GM23248 (cell line): ENCODE data around the gene MICAL1.

Experiments used
- EZH2 ChIP-seq: fragments of 200-600 bp; sonication (generic); IDR thresholded peaks from 2 replicates; pipeline ENCODE4 v1.6.1; 2018; ENCODE audit warnings: antibody characterized with exemption, mild to moderate bottlenecking; ENCODE audit not compliant: insufficient read depth, poor library complexity, severe bottlenecking
- EZH2phosphoT487 ChIP-seq: fragments of 200-600 bp; sonication (generic); IDR thresholded peaks from 2 replicates; pipeline ENCODE4 v1.6.1; 2018; ENCODE audit warnings: antibody characterized with exemption, moderate library complexity, mild to moderate bottlenecking, low read depth; ENCODE audit not compliant: insufficient read depth

GRCh38 chr6:109421184-109421583, 34.4 kb downstream of the MICAL1 start:
- no peak for TF ChIP-seq EZH2phosphoT487
- TF ChIP-seq EZH2, result no peak
